Breast epithelium (tissue), 4 donors: ENCODE measurements around the gene TBCK. TPM values are rescaled to one million over a fixed set of nuclear protein-coding genes. Genes with fewer than 3 reads are reported as not detected.

ENCODE experiments used
- DNase-seq, 2 donors: peaks; one replicate each; pipeline ENCODE4 v3.0.0-alpha.2; 2019; ENCODE audit warnings: low spot score in 2 of 2
- H3K27ac ChIP-seq, 2 donors: fragments of 200-600 bp; sonication (generic) in 1 of 2; one replicate each; pipeline ENCODE4 v1.5.1; 2016 to 2019; ENCODE audit warnings: mild to moderate bottlenecking in 1 of 2
- H3K27me3 ChIP-seq, 2 donors: fragments of 200-600 bp; sonication (generic) in 1 of 2; one replicate each; pipeline versions ENCODE4 v1.5.1 to v1.6.0; 2017 to 2019; ENCODE audit warnings: control low read depth in 1 of 2, mild to moderate bottlenecking in 1 of 2
- H3K36me3 ChIP-seq: fragments of 200-600 bp; one replicate; pipeline ENCODE4 v1.5.1; 2019
- H3K4me1 ChIP-seq, 2 donors: fragments of 200-600 bp; sonication (generic); one replicate each; pipeline ENCODE4 v1.5.1; 2016 to 2019; ENCODE audit warnings: control low read depth in 1 of 2
- H3K4me3 ChIP-seq, 3 donors: fragments of 200-600 bp; sonication (generic); 1 replicate in 2 of 3; 2 replicates in 1 of 3; pipeline ENCODE4 v1.5.1; 2016 to 2019; ENCODE audit warnings: mild to moderate bottlenecking in 3 of 3, moderate library complexity in 2 of 3
- H3K9me3 ChIP-seq, 2 donors: fragments of 200-600 bp; sonication (generic) in 1 of 2; one replicate each; pipeline ENCODE4 v1.5.1; 2016 to 2019; ENCODE audit warnings: control low read depth in 1 of 2
- POLR2A ChIP-seq: fragments of 450-650 bp; IDR thresholded peaks from one replicate; pipeline ENCODE4 v1.6.1; 2016; ENCODE audit warnings: antibody characterized with exemption, mild to moderate bottlenecking, moderate library complexity
- POLR2AphosphoS5 ChIP-seq, 3 donors: sonication (generic); formaldehyde crosslinking; IDR thresholded peaks; one replicate each; pipeline ENCODE4 v1.6.1; 2017; ENCODE audit warnings: antibody characterized with exemption in 3 of 3
- intact Hi-C: fragments of 100-400 bp; cut with DNase I; formaldehyde crosslinking; loops from one replicate; pipeline ENCODE4 v1.15.1; 2023; ENCODE audit warnings: low total_unique reads
- total RNA-seq, 3 donors: library from RNA; depleted of rRNA; stranded (reverse); fragments of >200 nt; gene quantifications; one replicate each; pipeline ENCODE4 v1.1.0, GENCODE V29; 2016
- TF ChIP-seq, protein P1 (sequence below), 3 donors: fragments of 450-650 bp; IDR thresholded peaks; one replicate each; pipeline ENCODE4 v1.5.1; 2016 to 2017; ENCODE audit warnings: antibody characterized with exemption in 3 of 3, mild to moderate bottlenecking in 3 of 3, moderate library complexity in 3 of 3

The TBCK gene
- total RNA-seq, 3 donors from 2014 or later = 46.9 to 82.3 (median 57.0) TPM

DNA sequence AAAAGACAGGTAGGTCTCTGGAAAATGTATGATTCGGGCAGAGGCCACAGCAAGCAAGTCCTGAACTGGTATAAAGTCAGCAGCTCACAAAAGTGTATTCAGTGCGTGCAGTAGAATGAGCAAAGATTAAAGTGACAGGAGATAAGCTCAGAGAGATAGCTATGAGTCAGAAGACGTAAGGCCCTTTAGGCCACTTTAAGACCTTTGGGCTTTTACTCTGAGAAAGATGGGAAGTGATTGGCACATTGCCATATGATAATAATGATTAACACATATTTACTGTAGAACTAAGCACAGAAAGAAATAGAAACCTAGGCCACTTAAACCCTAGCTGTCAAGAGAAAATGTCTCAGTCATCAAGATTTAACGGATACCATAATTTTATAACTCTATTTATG is 51.7 kb downstream of the TBCK start:
- Histone ChIP-seq H3K36me3 (peaks cover 10% of the 10 kb centered on the region), H3K9me3 (no peaks in the 10 kb centered on the region), H3K27me3 (no peaks in the 10 kb centered on the region), H3K4me1 (no peaks in the 10 kb centered on the region), H3K27ac (no peak overlapping the region), H3K4me3 (no peak overlapping the region)
- DNase-seq = no peak
- intact Hi-C loops = no loop called here
- TF ChIP-seq POLR2AphosphoS5 (IDR thresholded peaks at IDR 0.05) (no peak), POLR2A (no peak)
- TF ChIP-seq, protein P1, sequence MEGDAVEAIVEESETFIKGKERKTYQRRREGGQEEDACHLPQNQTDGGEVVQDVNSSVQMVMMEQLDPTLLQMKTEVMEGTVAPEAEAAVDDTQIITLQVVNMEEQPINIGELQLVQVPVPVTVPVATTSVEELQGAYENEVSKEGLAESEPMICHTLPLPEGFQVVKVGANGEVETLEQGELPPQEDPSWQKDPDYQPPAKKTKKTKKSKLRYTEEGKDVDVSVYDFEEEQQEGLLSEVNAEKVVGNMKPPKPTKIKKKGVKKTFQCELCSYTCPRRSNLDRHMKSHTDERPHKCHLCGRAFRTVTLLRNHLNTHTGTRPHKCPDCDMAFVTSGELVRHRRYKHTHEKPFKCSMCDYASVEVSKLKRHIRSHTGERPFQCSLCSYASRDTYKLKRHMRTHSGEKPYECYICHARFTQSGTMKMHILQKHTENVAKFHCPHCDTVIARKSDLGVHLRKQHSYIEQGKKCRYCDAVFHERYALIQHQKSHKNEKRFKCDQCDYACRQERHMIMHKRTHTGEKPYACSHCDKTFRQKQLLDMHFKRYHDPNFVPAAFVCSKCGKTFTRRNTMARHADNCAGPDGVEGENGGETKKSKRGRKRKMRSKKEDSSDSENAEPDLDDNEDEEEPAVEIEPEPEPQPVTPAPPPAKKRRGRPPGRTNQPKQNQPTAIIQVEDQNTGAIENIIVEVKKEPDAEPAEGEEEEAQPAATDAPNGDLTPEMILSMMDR (IDR thresholded peaks at IDR 0.05) = no peak

DNA sequence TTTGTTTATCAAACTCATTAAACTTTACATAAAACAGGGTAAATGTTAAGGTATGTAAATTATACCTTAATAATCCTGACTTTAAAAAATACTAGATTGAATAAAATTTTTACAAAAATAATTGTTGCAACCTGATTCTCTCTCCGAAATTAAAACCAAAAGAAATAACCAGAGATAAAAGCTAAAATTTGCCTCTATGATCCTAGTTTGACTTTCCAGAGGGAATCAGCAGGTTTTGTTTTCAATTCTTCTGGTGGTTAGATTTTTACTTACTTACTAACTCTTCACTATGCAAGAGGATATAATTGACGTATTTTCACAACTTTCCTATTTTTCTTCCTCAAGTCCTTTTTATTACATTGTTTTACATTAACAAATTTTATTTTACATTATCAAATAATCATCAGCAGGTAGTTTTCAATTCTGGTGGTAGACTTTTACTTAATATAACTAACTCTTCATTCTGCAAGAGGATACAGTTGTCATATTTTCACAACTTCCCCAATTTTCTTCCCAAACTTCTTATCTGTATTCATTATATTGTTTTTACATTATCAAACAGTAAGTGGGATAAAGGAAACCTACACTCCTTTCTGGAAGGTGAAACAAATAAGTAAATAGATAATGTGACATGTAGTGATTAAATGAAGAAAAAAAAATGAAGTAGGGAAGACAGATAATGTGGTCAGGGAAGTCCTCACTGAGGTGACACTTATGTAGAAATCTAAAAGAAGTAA is 52.2 kb downstream of the TBCK start:
- Histone ChIP-seq H3K36me3 (peaks cover 10% of the 10 kb centered on the region), H3K27ac (no peak overlapping the region), H3K27me3 (no peaks in the 10 kb centered on the region), H3K4me1 (no peaks in the 10 kb centered on the region), H3K4me3 (no peak overlapping the region), H3K9me3 (no peaks in the 10 kb centered on the region)
- no peak for DNase-seq
- intact Hi-C loops = no loop called here
- TF ChIP-seq POLR2AphosphoS5 (IDR thresholded peaks at IDR 0.05) = no peak
- TF ChIP-seq, protein P1 (IDR thresholded peaks at IDR 0.05) = no peak
- no peak for TF ChIP-seq POLR2A

DNA sequence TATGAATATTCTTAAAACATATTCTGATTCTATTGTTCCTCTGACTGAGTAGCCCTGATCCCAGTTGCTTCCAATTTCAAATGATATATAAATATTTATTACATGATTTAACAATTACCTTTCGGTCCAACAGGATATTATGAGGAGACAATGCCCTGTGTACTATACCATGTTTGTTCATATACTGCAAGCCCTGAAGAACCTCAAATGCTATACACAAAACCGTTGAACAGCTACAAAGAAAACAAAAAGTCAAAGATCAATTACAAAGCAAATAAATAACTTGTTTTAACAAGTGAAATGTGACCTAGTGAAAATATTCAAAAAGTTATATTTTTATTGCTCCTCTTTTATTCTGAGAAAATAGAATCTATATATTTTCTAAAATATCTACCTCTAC is 54.0 kb downstream of the TBCK start:
- Histone ChIP-seq H3K4me1 (no peaks in the 10 kb centered on the region), H3K27ac (no peak overlapping the region), H3K27me3 (no peaks in the 10 kb centered on the region), H3K36me3 (peaks cover 10% of the 10 kb centered on the region), H3K9me3 (no peaks in the 10 kb centered on the region), H3K4me3 (no peak overlapping the region)
- no peak for TF ChIP-seq POLR2A
- no peak for TF ChIP-seq POLR2AphosphoS5 (IDR thresholded peaks at IDR 0.05)
- TF ChIP-seq, protein P1 (IDR thresholded peaks at IDR 0.05) = no peak
- intact Hi-C loops = no loop called here
- no peak for DNase-seq

DNA sequence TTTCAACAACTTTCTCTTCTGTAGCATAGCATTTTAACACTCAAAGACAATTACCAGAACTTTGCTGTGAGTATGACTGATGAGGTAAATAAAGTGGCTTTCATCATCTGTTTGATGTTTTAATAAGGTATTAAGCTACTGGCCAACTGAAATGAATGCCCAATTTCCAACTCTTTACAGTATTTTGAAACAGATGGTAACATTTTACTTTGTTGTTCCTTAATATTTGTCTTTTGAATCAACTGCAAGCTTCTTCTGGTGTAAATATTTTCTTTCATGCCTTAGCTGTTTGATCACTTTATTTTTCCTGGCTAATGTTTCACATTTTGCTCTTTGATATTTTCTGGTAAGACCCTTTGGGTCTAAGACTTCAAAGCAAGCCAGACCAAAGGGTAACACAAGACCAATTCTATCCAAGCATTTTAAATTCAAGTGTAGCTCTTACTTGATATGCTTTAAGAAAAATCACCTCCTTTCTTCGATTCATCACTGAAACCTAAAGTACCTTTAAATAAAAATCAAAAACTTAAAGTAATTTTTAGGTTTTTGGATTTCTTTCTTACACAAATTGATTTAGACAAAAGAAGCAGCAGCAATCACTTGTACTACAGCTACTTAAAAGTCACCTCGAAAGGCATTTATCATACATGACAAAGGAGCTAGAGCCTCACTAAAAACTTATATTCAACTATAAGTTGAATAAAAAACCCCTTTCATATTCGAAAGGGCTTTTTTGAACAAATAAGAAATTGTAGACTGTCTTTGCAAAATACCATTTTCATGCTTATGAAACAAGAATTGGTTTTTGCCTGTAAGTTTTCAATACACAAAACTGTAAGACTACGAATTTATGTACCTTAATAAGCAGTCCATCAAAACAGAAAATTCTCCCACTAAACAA is 57.6 kb downstream of the TBCK start:
- no peak for DNase-seq
- H3K27ac ChIP-seq = no peak overlapping the region
- intact Hi-C loops = no loop called here
- H3K4me3 ChIP-seq = no peak overlapping the region
- peaks cover 10% of the 10 kb centered on the region for H3K36me3 ChIP-seq
- H3K4me1 ChIP-seq = no peaks in the 10 kb centered on the region
- H3K27me3 ChIP-seq = no peaks in the 10 kb centered on the region
- no peaks in the 10 kb centered on the region for H3K9me3 ChIP-seq
- no peak for TF ChIP-seq POLR2A
- TF ChIP-seq, protein P1 (IDR thresholded peaks at IDR 0.05) = no peak
- TF ChIP-seq POLR2AphosphoS5 (IDR thresholded peaks at IDR 0.05) = no peak

DNA sequence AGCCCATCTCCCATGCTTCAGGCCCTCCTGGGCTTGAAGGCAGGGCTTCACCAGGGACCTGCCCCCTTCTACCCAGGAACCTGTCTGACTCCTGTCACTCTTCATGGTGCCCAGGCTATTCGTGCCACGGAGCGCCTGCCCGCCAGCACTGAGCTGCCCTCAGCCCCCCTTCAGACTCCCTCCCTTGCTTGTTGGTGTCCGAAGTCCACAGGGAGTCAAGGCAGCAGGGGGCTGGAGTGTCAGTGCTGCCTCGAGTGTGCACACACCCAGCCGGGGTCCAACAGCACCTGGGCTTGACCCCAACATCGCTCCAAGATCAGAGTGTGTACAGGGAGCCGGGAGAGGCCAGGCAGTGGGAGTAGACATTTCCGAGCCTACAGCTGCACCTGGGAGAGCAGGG is 59.8 kb downstream of the TBCK start:
- intact Hi-C loops = no loop called here
- no peaks in the 10 kb centered on the region for H3K27me3 ChIP-seq
- H3K27ac ChIP-seq = no peak overlapping the region
- no peak for DNase-seq
- TF ChIP-seq POLR2A = no peak
- TF ChIP-seq, protein P1 (IDR thresholded peaks at IDR 0.05) = no peak
- TF ChIP-seq POLR2AphosphoS5 (IDR thresholded peaks at IDR 0.05) = no peak
- no peaks in the 10 kb centered on the region for H3K4me1 ChIP-seq
- no peaks in the 10 kb centered on the region for H3K9me3 ChIP-seq
- peaks cover 10% of the 10 kb centered on the region for H3K36me3 ChIP-seq
- H3K4me3 ChIP-seq = no peak overlapping the region
